H1 (cell line): ENCODE results near the gene AADAC. TPM values are rescaled to one million over a fixed set of nuclear protein-coding genes. Genes with fewer than 3 reads are reported as not detected.

ENCODE experiments used
- CTCF ChIA-PET: fragments of 300-600 bp; sonication (Branson Sonifier 250); formaldehyde crosslinking; loops from one replicate; lab custom pipeline; 2021; ENCODE audit not compliant: partially characterized antibody; lab: Charles Lee
- POLR2A ChIA-PET: fragments of 300-600 bp; sonication (Branson Sonifier 250); formaldehyde crosslinking; loops from one replicate; lab custom pipeline; 2021; ENCODE audit warnings: inconsistent platforms; ENCODE audit not compliant: partially characterized antibody; lab: Charles Lee
- DNase-seq, 2 experiments: peaks; one replicate each; pipeline versions ENCODE4 v3.0.0 to v3.0.0-alpha.2; 2010 to 2022; ENCODE audit warnings: low spot score in 2 of 2, low read depth in 1 of 2, mixed read lengths in 1 of 2
- FAIRE-seq: peaks from 2 replicates; lab custom pipeline; 2011; peaks lifted over from hg19 to GRCh38; lab: Jason Lieb, UNC
- H2AFZ ChIP-seq: 2 replicates; pipeline ENCODE4 v1.8.1; 2012; ENCODE audit warnings: low read length, inconsistent platforms
- H2AK5ac ChIP-seq: 2 replicates; pipeline ENCODE4 v1.6.1; 2013; ENCODE audit warnings: low read depth, low read length
- H2BK120ac ChIP-seq: replicated peaks from 2 replicates; pipeline ENCODE3; 2013; ENCODE audit warnings: low read depth, low read length, inconsistent platforms
- H2BK12ac ChIP-seq: 2 replicates; pipeline ENCODE4 v1.6.1; 2013; ENCODE audit warnings: low read depth, low read length
- H2BK15ac ChIP-seq: 2 replicates; pipeline ENCODE4 v1.6.1; 2013; ENCODE audit warnings: low read length
- H2BK20ac ChIP-seq: 2 replicates; pipeline ENCODE4 v1.6.1; 2013; ENCODE audit warnings: low read length
- H2BK5ac ChIP-seq: 2 replicates; pipeline ENCODE4 v1.6.1; 2013; ENCODE audit warnings: low read depth, low read length
- H3K14ac ChIP-seq: 2 replicates; pipeline ENCODE4 v1.6.1; 2013; ENCODE audit warnings: inconsistent platforms; ENCODE audit not compliant: insufficient read length
- H3K18ac ChIP-seq: 2 replicates; pipeline ENCODE4 v1.6.1; 2013; ENCODE audit warnings: low read length; ENCODE audit errors: extremely low read depth
- H3K23ac ChIP-seq: 2 replicates; pipeline ENCODE4 v1.6.1; 2013; ENCODE audit warnings: inconsistent platforms; ENCODE audit not compliant: insufficient read length
- H3K23me2 ChIP-seq: 2 replicates; pipeline ENCODE4 v1.6.1; 2013; ENCODE audit warnings: low read depth, low read length
- H3K27ac ChIP-seq: 2 replicates; pipeline ENCODE4 v1.6.1; 2011; ENCODE audit warnings: low read depth, low read length, inconsistent platforms
- H3K27me3 ChIP-seq, 4 experiments: replicated peaks in 1 of 4; 1 replicate in 1 of 4; 2 replicates in 3 of 4; pipeline versions ENCODE4 v1.6.1 to v1.8.1; 2011 to 2013; ENCODE audit warnings: low read length in 3 of 4, mild to moderate bottlenecking in 3 of 4, inconsistent platforms in 2 of 4, mixed read lengths in 2 of 4, moderate library complexity in 1 of 4; ENCODE audit not compliant: control insufficient read depth in 3 of 4, insufficient read depth in 3 of 4; ENCODE audit errors: extremely low read depth in 1 of 4
- H3K36me3 ChIP-seq, 4 experiments: 2 replicates each; pipeline versions ENCODE4 v1.6.1 to v1.8.1; 2011 to 2013; ENCODE audit warnings: mild to moderate bottlenecking in 4 of 4, low read length in 3 of 4, moderate library complexity in 2 of 4, control low read depth in 1 of 4, inconsistent platforms in 1 of 4; ENCODE audit not compliant: insufficient read depth in 4 of 4, control insufficient read depth in 2 of 4
- H3K4ac ChIP-seq: replicated peaks from 2 replicates; pipeline ENCODE3; 2013; ENCODE audit warnings: low read length, low read depth, mixed read lengths, inconsistent platforms; ENCODE audit not compliant: insufficient read length
- H3K4me1 ChIP-seq, 4 experiments: replicated peaks in 1 of 4; 1 replicate in 1 of 4; 2 replicates in 3 of 4; pipeline versions ENCODE4 v1.6.1 to v1.8.1; 2011 to 2013; ENCODE audit warnings: low read length in 3 of 4, inconsistent platforms in 2 of 4, mixed read lengths in 1 of 4; ENCODE audit not compliant: insufficient read depth in 4 of 4, control insufficient read depth in 3 of 4
- H3K4me2 ChIP-seq, 2 experiments: 2 replicates each; pipeline versions ENCODE4 v1.6.1 to v1.8.1; 2011 to 2013; ENCODE audit warnings: low read depth in 2 of 2, low read length in 2 of 2, control low read depth in 1 of 2, inconsistent platforms in 1 of 2, mild to moderate bottlenecking in 1 of 2; ENCODE audit not compliant: insufficient read depth in 1 of 2
- H3K4me3 ChIP-seq, 4 experiments: fragments of 200-600, 300-600 bp in 1 of 4; sonication (generic), shearing (Covaris generic), sonication (Bioruptor Twin) in 1 of 4; 2 replicates each; pipeline versions ENCODE4 v1.5.1 to v1.8.1; 2011 to 2016; ENCODE audit warnings: low read length in 4 of 4, low read depth in 3 of 4, control low read depth in 2 of 4, inconsistent platforms in 2 of 4, mild to moderate bottlenecking in 2 of 4, mixed read lengths in 1 of 4, moderate library complexity in 1 of 4; ENCODE audit not compliant: insufficient read depth in 2 of 4; ENCODE audit errors: extremely low read depth in 1 of 4
- H3K56ac ChIP-seq: replicated peaks from 2 replicates; pipeline ENCODE3; 2013; ENCODE audit warnings: low read depth, mild to moderate bottlenecking, mixed read lengths, low read length, inconsistent platforms; ENCODE audit not compliant: insufficient read length
- H3K79me1 ChIP-seq: 2 replicates; pipeline ENCODE4 v1.6.1; 2013; ENCODE audit warnings: low read depth, low read length, control low read depth
- H3K79me2 ChIP-seq, 2 experiments: 2 replicates each; pipeline versions ENCODE4 v1.6.1 to v1.8.1; 2012 to 2013; ENCODE audit warnings: low read length in 2 of 2, mild to moderate bottlenecking in 2 of 2, inconsistent platforms in 1 of 2; ENCODE audit not compliant: insufficient read depth in 2 of 2, control insufficient read depth in 1 of 2
- H3K9ac ChIP-seq, 4 experiments: replicated peaks in 1 of 4; 1 replicate in 1 of 4; 2 replicates in 3 of 4; pipeline versions ENCODE4 v1.6.1 to v1.8.1; 2011 to 2013; ENCODE audit warnings: low read depth in 3 of 4, low read length in 3 of 4, control low read depth in 2 of 4, mild to moderate bottlenecking in 2 of 4, moderate library complexity in 2 of 4, inconsistent platforms in 1 of 4; ENCODE audit errors: extremely low read depth in 1 of 4
- H3K9me3 ChIP-seq, 2 experiments: 2 replicates each; pipeline versions ENCODE4 v1.6.1 to v1.8.1; 2012 to 2013; ENCODE audit warnings: mild to moderate bottlenecking in 2 of 2, moderate library complexity in 2 of 2, control low read depth in 1 of 2, inconsistent platforms in 1 of 2, low read depth in 1 of 2, low read length in 1 of 2, mixed read lengths in 1 of 2; ENCODE audit not compliant: insufficient read depth in 2 of 2
- H4K20me1 ChIP-seq, 2 experiments: replicated peaks in 1 of 2; 2 replicates each; pipeline versions ENCODE3 to v1.8.1; 2011 to 2013; ENCODE audit warnings: inconsistent platforms in 2 of 2, low read length in 2 of 2, mild to moderate bottlenecking in 1 of 2; ENCODE audit not compliant: insufficient read depth in 2 of 2, control insufficient read depth in 1 of 2
- H4K5ac ChIP-seq: 2 replicates; pipeline ENCODE4 v1.6.1; 2013; ENCODE audit warnings: low read length, low read depth, mixed read lengths, inconsistent platforms; ENCODE audit not compliant: insufficient read length
- H4K8ac ChIP-seq: 2 replicates; pipeline ENCODE4 v1.8.0; 2013; ENCODE audit warnings: mild to moderate bottlenecking, moderate library complexity, low read length, inconsistent platforms; ENCODE audit not compliant: insufficient read depth; ENCODE audit errors: extremely low read depth
- H4K91ac ChIP-seq: replicated peaks from 2 replicates; pipeline ENCODE3; 2013; ENCODE audit warnings: low read length, mixed read lengths, inconsistent platforms; ENCODE audit not compliant: insufficient read length
- HDAC2 ChIP-seq, 2 experiments: fragments of 300-600 bp in 1 of 2; sonication (generic) in 1 of 2; IDR thresholded peaks; 2 replicates each; pipeline ENCODE4 v1.6.1; 2011 to 2012; ENCODE audit warnings: low read depth in 2 of 2, low read length in 2 of 2, mild to moderate bottlenecking in 2 of 2, moderate library complexity in 2 of 2, borderline replicate concordance in 1 of 2, inconsistent platforms in 1 of 2
- JUN ChIP-seq: IDR thresholded peaks from 2 replicates; pipeline ENCODE4 v1.6.1; 2011; ENCODE audit warnings: low read depth, mild to moderate bottlenecking, improper control_type of control experiment, low read length
- MAFK ChIP-seq: IDR thresholded peaks from 2 replicates; pipeline ENCODE4 v1.6.1; 2012; ENCODE audit warnings: low read depth, mild to moderate bottlenecking, improper control_type of control experiment, low read length
- POLR2AphosphoS5 ChIP-seq: IDR thresholded peaks from 2 replicates; pipeline ENCODE4 v1.6.1; 2011; ENCODE audit warnings: low read depth, low read length
- whole genome bisulfite sequencing, 2 experiments: shearing (Covaris generic) in 1 of 2; methylation state at CpG; one replicate each; pipeline versions ENCODE4 v1.1.6 to v1.1.7; 2013 to 2015; ENCODE audit warnings: low lambda C conversion rate in 2 of 2, mixed read lengths in 2 of 2, inconsistent platforms in 1 of 2, low coverage in 1 of 2, missing lambda C conversion rate in 1 of 2; ENCODE audit not compliant: insufficient replicate concordance in 2 of 2, insufficient coverage in 1 of 2, insufficient read length in 1 of 2; ENCODE audit errors: extremely low coverage in 1 of 2, missing lambda C conversion rate in 1 of 2; 5-methylcytosine and 5-hydroxymethylcytosine counted together
- polyA plus RNA-seq, 7 experiments: library from polyadenylated mRNA; depleted of rRNA in 3 of 7; stranded (reverse) in 5 of 7; unstranded in 2 of 7; fragments of >200 nt in 5 of 7; fragments of 200-250 nt in 2 of 7; gene quantifications; 1 replicate in 5 of 7; 2 replicates in 1 of 7; 4 replicates in 1 of 7; pipeline versions ENCODE4 v1.2.1 to v1.2.3, GENCODE V29; 2011 to 2013; ENCODE audit warnings: missing spikeins in 2 of 7, mixed read lengths in 2 of 7
- total RNA-seq: library from RNA; stranded (reverse); fragmentation: NEBNext Ultra II Directional; extraction: Animal tissue kit (Norgen Biotek cat#: 25700); gene quantifications from 2 replicates; pipeline ENCODE4 v1.2.1, GENCODE V29; 2021

AADAC gene
- total and polyA plus RNA-seq, 2 of the 8 experiments (the other 6 are each of a cell fraction or from before 2014, with no cell fraction given): not detected

DNA sequence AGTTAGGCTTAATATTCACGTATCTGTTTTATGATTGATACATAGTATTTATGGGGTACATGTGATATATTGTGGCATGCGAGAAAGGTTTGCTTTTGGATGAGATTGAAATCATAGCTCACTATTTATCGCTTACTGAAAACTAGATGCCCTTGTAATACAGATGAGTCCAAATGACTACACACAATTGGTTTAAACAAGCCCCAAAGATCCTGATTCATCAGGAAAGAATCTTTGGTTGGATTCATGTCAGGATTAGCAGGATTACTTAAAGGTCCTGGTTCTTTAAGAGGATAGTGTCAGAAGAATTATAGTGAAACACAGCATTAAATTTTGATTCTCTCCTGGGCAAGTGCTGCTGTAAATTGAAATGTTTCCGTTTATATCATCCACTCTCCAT lies 18.6 kb upstream of the AADAC start:
- H3K79me1 ChIP-seq: no peaks in the 10 kb centered on the region
- H3K36me3 ChIP-seq: no peaks in the 10 kb centered on the region
- no peaks in the 10 kb centered on the region for H3K79me2 ChIP-seq
- H3K56ac ChIP-seq: no peak overlapping the region
- DNase-seq (no peak), FAIRE-seq (no peak)
- H4K91ac ChIP-seq: no peak overlapping the region
- H2AK5ac ChIP-seq: no peak overlapping the region
- no peak overlapping the region for H3K23ac ChIP-seq
- TF ChIP-seq POLR2AphosphoS5: no peak
- TF ChIP-seq HDAC2 (IDR thresholded peaks at IDR 0.05; ENCODE audit: borderline replicate concordance in 1 of 2, low read depth in 2 of 2, low read length in 2 of 2): no peak
- no peak for TF ChIP-seq JUN
- TF ChIP-seq MAFK: no peak
- POLR2A ChIA-PET: no interaction called here
- no peak overlapping the region for H2BK120ac ChIP-seq
- 94% methylated on average over 4 of the region's 4 CpGs; no CpG with 5 or more reads in 1 of the 2 experiments for WGBS, 2 experiments
- H3K9ac ChIP-seq: no peak overlapping the region
- H3K18ac ChIP-seq: no peak overlapping the region
- H2BK15ac ChIP-seq: no peak overlapping the region
- no peak overlapping the region for H4K8ac ChIP-seq
- H3K4me1 ChIP-seq: no peaks in the 10 kb centered on the region
- no peak overlapping the region for H4K5ac ChIP-seq
- no peak overlapping the region for H2BK5ac ChIP-seq
- H2BK20ac ChIP-seq: no peak overlapping the region
- H3K27ac ChIP-seq: no peak overlapping the region
- H3K27me3 ChIP-seq: no peaks in the 10 kb centered on the region
- H3K23me2 ChIP-seq: no peaks in the 10 kb centered on the region
- H3K4me3 ChIP-seq: no peak overlapping the region
- no peaks in the 10 kb centered on the region for H4K20me1 ChIP-seq
- H3K14ac ChIP-seq: no peak overlapping the region
- no peak overlapping the region for H3K4ac ChIP-seq
- CTCF ChIA-PET: interaction anchor here (1.1 kb wide), 1 partner anchor 433 kb away, joined by 3 read pairs; no protein-coding TSS in a partner anchor
- H3K9me3 ChIP-seq: no peaks in the 10 kb centered on the region
- H2AFZ ChIP-seq: no peak overlapping the region
- no peak overlapping the region for H3K4me2 ChIP-seq
- H2BK12ac ChIP-seq: no peak overlapping the region
